Epithelial cell of alveolus of lung (primary cell): Measurements from ENCODE around the gene NPEPPS. TPM values are rescaled to one million over a fixed set of nuclear protein-coding genes. Genes with fewer than 3 reads are reported as not detected.

Experiments used
- total RNA-seq: library from RNA; depleted of rRNA; stranded (reverse); fragments of >200 nt; gene quantifications from 2 replicates; pipeline ENCODE4 v1.2.1, GENCODE V29; 2015

NPEPPS gene, protein sequence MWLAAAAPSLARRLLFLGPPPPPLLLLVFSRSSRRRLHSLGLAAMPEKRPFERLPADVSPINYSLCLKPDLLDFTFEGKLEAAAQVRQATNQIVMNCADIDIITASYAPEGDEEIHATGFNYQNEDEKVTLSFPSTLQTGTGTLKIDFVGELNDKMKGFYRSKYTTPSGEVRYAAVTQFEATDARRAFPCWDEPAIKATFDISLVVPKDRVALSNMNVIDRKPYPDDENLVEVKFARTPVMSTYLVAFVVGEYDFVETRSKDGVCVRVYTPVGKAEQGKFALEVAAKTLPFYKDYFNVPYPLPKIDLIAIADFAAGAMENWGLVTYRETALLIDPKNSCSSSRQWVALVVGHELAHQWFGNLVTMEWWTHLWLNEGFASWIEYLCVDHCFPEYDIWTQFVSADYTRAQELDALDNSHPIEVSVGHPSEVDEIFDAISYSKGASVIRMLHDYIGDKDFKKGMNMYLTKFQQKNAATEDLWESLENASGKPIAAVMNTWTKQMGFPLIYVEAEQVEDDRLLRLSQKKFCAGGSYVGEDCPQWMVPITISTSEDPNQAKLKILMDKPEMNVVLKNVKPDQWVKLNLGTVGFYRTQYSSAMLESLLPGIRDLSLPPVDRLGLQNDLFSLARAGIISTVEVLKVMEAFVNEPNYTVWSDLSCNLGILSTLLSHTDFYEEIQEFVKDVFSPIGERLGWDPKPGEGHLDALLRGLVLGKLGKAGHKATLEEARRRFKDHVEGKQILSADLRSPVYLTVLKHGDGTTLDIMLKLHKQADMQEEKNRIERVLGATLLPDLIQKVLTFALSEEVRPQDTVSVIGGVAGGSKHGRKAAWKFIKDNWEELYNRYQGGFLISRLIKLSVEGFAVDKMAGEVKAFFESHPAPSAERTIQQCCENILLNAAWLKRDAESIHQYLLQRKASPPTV
- total RNA-seq = 36.3 and 58.4 TPM in 2 replicates

DNA sequence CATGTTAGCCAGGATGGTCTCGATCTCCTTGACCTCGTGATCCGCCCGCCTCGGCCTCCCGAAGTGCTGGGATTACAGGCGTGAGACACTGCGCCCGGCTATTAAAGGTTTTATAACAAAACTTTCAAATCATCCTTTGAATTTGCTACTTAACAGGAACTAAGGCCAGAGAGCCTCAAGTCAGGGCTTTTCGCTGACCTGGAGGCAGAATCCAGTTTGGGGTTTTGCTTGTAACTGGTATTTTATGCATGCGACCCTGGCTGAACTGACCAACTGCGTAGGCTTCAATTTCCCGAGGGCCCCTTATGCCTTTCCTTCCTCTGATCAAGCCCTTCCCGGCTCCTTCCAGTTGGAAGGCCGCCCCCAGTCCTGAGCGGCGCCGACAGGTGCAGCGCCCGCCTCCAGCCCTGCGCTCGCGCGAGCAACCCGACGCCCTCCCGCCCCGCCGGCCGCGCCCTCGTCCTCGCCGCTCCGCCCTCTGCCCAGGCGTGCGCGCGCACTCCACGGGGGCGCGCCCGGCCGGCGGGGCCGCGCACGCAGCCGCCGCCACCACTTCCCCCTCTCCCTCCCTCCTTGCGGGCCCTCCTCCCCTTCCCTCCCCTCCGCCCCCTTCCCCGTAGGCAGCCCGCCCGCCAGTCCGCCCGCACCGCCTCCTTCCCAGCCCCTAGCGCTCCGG is at the start of gene NPEPPS:
Gene NPEPPS, plus strand, starts transcription at position 552 of the 676 bp plus-strand sequence. CDS start 193 bp downstream, outside the sequence.

DNA sequence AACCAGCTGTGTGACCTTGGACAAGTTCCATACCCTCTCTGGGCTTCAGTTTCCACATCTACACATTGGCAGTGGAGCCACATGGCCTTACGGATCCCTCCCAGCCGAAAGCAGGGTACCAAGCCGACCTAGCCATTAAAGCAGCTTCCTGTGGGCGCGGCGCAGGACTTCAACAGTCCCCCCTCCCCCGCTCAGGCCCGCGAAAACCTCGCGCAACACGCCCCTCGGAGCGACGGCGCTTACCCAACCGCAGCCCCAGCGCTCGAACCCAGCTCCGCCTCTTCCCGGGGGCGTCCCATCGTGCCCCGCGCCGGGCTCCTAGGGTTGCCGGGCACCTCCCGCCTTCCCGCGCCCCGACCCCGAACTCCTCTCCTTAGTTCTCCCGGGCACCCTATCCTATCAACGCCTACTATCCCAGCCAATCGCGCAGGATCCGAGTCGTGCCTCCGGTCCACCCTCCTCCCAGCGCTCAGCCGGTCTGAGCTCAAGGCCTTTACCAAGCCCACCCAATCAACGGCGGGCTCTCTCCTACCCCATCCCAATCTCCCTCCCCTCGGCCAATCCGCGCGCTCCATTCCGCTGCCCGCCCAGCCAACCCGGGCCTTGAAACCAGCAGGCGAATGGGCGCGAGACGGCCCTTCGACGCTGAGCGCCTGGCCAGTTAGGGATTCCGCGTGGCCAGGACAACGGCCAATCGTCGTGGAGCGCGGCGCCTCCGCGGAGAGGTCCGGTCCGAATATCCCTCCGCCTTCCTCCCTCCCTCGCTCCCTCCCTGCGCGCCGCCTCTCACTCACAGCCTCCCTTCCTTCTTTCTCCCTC is 118.5 kb downstream of the NPEPPS start, which contains the start of gene KPNB1:
Gene KPNB1, plus strand, starts transcription at position 767 of the 819 bp plus-strand sequence. CDS start 326 bp downstream, outside the sequence.

Other genes with a start within 250 kb of the NPEPPS start
- 3.4 and 5.7 TPM in 2 replicates for gene EFCAB13, start 207.2 kb upstream of the NPEPPS start, total RNA-seq
- gene KPNB1, start 118.8 kb downstream of the NPEPPS start, total RNA-seq = 172 and 270 TPM in 2 replicates
- gene TBKBP1, start 163.1 kb downstream of the NPEPPS start, total RNA-seq = 4.5 and 12.9 TPM in 2 replicates
- gene TBX21, start 202.1 kb downstream of the NPEPPS start, total RNA-seq = 0.39 TPM in 1 of 2 replicates, not detected in the other